ENCODE data around the gene SMCO2.

GRCh38 chr12:27505761-27506160, 59.2 kb downstream of the SMCO2 start:
- no peak for TF ChIP-seq ZC3H10 (CRISPR knock-in tag; IDR thresholded peaks at IDR 0.05)
- no peak for TF ChIP-seq CREB5 (CRISPR knock-in tag; IDR thresholded peaks at IDR 0.05; ENCODE audit: low read depth)
- no peak for TF ChIP-seq PATZ1 (CRISPR knock-in tag; IDR thresholded peaks at IDR 0.05; ENCODE audit: borderline replicate concordance)
- no peak for TF ChIP-seq CSDC2 (CRISPR knock-in tag; IDR thresholded peaks at IDR 0.05)
- no peak for TF ChIP-seq CSRNP3 (CRISPR knock-in tag; IDR thresholded peaks at IDR 0.05)
- no peak for TF ChIP-seq POU6F1 (CRISPR knock-in tag; IDR thresholded peaks at IDR 0.05; ENCODE audit: borderline replicate concordance, low read depth)
- no peak for TF ChIP-seq ZFP3 (CRISPR knock-in tag; IDR thresholded peaks at IDR 0.05)
- no peak for TF ChIP-seq TCF4 (CRISPR knock-in tag; IDR thresholded peaks at IDR 0.05; ENCODE audit: borderline replicate concordance)
- no peak for TF ChIP-seq PPARA (CRISPR knock-in tag; IDR thresholded peaks at IDR 0.05; ENCODE audit: borderline replicate concordance)
- TF ChIP-seq BACH2 (CRISPR knock-in tag; IDR thresholded peaks at IDR 0.05; ENCODE audit: borderline replicate concordance): no peak
- TF ChIP-seq ARNTL (CRISPR knock-in tag; IDR thresholded peaks at IDR 0.05; ENCODE audit: borderline replicate concordance, low read depth): no peak
- no peak for TF ChIP-seq ZFP30 (CRISPR knock-in tag; IDR thresholded peaks at IDR 0.05)
- no peak for TF ChIP-seq ESRRG (CRISPR knock-in tag; IDR thresholded peaks at IDR 0.05)

All from SK-N-SH treated with all-trans-retinoic acid at 6 μM for 48 hours (cell line).